GM12891 (cell line): ENCODE data around the gene GRAMD2A.
"Not testable (repeated sequence)": the region's sequence is repeated elsewhere in the genome, so short reads cannot be mapped to it uniquely, and the experiment has no call there.

Experiments
- DNase-seq: peaks from one replicate; pipeline ENCODE4 v3.0.0; 2011; ENCODE audit warnings: low spot score; ENCODE audit not compliant: insufficient read length
- FAIRE-seq: peaks from 2 replicates; lab custom pipeline; 2011; peaks lifted over from hg19 to GRCh38; lab: Jason Lieb, UNC
- PAX5 ChIP-seq: IDR thresholded peaks from 2 replicates; pipeline ENCODE4 v1.6.1; 2011; ENCODE audit warnings: low read length, moderate library complexity, mild to moderate bottlenecking; ENCODE audit not compliant: insufficient read depth, severe bottlenecking
- POLR2A ChIP-seq: IDR thresholded peaks from 2 replicates; pipeline ENCODE4 v1.6.1; 2011; ENCODE audit warnings: low read depth, low read length, control low read depth
- POLR2AphosphoS5 ChIP-seq: IDR thresholded peaks from 2 replicates; pipeline ENCODE4 v1.6.1; 2011; ENCODE audit warnings: low read depth, low read length, control low read depth
- POU2F2 ChIP-seq: IDR thresholded peaks from 2 replicates; pipeline ENCODE4 v1.6.1; 2011; ENCODE audit warnings: low read depth, mild to moderate bottlenecking, control low read depth, low read length, moderate library complexity
- SPI1 ChIP-seq: IDR thresholded peaks from 2 replicates; pipeline ENCODE4 v1.6.1; 2011; ENCODE audit warnings: low read depth, low read length, control low read depth
- TAF1 ChIP-seq: IDR thresholded peaks from 2 replicates; pipeline ENCODE4 v1.6.1; 2011; ENCODE audit warnings: low read depth, low read length, control low read depth

The GRAMD2A gene

GRCh38 chr15:72180761-72181324, 16.7 kb downstream of the GRAMD2A start:
- no peak for DNase-seq

DNA sequence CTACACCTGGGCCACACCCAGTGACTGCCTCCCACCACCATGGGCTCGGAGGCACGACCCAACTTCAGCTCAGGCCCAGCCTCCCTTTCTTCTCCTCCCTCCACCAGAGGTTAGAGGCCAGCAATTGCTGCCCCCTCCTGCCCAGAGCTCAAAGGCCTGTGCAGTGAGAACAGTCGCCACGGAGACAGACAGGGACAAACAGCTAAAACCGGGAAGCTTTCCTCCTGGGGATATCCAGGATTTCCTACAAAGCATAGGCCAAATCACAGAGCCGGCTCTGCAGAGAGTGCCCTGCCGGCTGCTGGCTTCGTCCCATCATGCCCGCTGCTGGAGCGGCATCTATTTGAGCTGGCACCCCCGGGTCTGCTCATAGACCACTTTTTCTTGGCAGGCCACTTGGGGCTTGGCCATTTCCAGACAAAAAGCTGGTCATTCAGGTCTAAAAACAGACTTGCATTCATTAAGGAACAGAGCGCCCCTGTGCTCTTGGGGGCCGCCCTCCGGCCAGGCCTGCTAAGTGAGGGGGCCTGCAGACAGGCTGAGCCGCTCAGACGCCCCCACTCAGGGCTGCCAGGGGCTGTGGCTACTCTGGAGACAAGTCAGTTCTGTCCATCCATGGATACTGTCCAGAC, 17.5 kb downstream of the GRAMD2A start:
- TF ChIP-seq POLR2AphosphoS5 (no peak), PAX5 (no peak), TAF1 (no peak), POLR2A (no peak)
- no peak for FAIRE-seq
- DNase-seq, result no peak

More at GRCh38 chr15:72180761-72181324, 16.7 kb downstream of the GRAMD2A start:
- TF ChIP-seq PAX5 (no peak), TAF1 (no peak), POLR2AphosphoS5 (no peak), POLR2A (no peak)
- FAIRE-seq, result no peak

DNA sequence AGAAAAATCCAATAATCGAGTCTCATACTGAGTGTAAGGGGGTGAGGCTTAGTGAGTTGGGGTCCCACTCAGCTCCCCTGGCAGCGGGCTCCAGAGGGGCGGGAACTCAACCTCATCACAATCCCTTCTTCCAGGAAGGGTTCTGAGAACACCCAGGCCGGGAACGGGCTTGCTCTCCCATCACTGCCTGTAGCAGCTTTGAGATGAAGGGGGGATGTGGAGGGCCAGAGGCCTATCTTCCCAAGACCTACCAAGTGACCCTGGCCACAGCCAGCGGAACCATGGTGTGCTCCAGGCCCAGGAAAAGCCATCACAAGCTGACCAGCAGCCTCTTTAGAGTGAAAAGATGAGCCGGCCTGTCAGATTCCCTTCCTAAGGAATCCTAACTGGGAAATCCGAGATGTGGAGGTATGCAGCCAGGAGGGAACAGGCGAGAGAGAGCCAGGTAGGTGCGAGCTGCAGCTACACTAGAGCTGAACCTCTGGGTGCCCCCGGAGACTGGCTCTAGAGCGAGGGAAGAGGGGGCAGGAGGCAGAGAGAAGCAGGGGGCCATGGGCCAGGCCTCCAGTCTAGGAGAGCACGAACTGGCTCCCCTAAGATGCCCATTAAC, 18.5 kb downstream of the GRAMD2A start:
- DNase-seq, result no peak
- FAIRE-seq, result no peak
- TF ChIP-seq POU2F2 (no peak), TAF1 (no peak), POLR2A (no peak), POLR2AphosphoS5 (no peak), PAX5 (no peak), SPI1 (no peak)

DNA sequence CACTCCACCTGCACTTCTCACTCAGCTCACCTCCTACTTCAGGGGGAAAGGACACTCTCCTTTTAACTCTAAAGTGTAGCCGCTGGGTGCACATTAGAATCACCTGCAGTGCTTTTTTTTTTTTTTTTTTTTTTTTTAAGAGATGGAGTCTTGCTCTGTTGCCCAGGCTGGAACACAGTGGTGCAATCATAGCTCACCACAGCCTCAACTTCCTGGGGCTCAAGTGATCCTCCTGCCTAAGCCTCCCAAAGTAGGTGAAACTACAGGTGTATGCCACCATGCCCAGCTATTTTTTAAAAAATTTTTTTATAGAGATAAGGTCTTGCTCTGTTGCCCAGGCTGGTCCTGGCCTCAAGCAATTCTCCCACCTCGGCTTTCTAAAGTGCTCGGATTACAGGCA, 20.8 kb downstream of the GRAMD2A start:
- TF ChIP-seq TAF1 (no peak), PAX5 (no peak), SPI1 (no peak)
- FAIRE-seq (no peak), DNase-seq (no peak)

DNA sequence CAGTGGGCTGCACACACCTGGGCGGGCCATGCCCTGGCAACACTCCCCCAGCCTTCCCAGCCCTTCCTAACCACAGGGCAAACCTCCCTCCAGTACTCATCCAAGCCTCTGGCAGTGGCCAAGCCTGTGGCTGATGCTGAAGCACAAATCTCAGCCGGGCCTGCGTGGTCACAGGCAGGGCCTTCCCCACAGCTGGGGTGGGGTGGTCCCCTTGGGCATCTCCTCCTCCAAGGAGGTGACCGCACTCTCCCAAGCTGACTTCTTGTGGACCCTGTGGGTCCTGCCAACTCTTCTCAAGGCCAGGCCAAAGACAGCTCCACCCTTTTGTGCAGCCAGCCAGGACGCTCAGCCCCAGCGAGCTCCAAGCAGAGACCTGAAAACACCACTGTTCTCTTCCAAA, 21.4 kb downstream of the GRAMD2A start:
- DNase-seq (no peak), FAIRE-seq (no peak)
- TF ChIP-seq PAX5, result no peak

DNA sequence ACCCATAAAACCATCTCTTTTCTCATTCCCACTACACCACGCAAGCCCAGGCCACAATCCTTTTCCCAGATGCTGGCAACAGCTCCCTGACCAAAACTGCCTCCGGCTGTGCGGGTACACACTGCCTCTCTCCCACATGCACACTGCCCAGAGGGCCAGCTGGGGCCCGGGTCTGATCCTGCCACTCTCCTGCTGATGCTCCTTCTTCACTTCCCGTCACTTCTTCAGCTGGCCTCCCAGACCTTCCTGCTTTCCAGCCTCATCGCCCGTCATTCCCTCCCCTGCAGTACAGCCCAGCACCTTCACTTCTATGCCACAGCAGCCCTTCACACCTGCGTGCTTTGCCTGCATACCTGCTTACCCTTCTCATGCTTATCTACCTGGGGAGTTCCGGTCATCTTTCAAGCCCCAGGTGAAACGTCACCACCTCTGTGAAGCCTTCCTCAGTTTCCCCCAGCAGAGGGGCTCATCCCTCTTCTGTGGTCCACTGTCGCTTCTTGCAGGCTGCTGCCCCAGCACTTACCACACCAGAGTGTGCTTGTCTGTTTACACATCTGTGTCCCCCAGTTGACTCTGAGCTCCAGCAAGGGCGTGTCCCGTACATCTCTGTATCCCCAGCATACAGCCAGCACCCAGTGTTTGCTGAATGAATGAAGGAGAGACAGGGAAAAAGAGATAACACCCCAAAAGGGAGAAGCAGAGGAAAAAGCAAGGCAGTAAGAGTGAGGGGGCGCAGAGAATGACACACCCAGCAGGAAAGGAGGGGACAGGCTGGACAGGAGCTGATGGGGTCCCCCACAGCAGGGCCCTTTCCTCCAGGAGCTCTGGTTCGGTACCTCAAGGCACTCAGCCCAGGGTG, 22.2 kb downstream of the GRAMD2A start:
- TF ChIP-seq TAF1, result no peak
- no peak for TF ChIP-seq SPI1
- TF ChIP-seq POLR2A, result no peak
- TF ChIP-seq POLR2AphosphoS5, result no peak
- no peak for TF ChIP-seq PAX5
- no peak for TF ChIP-seq POU2F2
- FAIRE-seq (no peak), DNase-seq (no peak)

GRCh38 chr15:72174551-72175165, 22.9 kb downstream of the GRAMD2A start:
- DNase-seq (no peak), FAIRE-seq (no peak)
- TF ChIP-seq PAX5 (no peak), SPI1 (0 out of 2 replicates have a peak, but pooled peaks have one; percentile 21)

DNA sequence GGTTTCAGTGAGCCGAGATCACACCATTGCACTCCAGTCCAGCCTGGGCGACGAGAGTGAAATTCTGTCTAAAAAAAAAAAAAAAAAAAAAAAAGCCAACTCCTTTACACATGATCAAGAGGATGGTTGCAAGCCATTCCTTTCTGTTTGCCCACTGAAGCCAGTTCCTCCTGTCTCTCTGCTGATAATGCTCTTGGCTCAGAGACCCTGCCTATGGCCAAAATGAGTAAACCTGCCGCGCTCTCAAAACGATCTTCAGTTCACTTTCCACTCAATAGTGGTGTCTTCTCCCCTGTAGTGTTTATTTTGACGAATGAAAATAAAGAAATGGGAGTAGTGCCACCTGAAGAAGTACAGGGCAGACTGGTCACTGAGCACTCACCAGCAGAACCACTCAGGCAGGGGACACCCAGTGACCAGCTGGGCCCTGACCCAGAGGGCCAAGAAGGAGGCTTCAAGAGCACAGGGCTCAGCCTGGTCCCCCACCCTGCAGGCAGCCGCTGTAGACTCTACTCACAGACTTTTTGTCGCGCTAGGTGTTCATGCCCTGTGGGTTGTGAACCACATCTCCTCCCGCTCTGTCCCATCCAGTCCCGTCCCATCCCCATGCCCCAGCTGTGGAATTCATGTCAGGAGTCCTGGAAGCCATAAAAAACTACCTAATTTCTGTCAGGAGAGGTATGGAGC, 23.6 kb downstream of the GRAMD2A start:
- no peak for TF ChIP-seq POU2F2
- TF ChIP-seq TAF1, result no peak
- TF ChIP-seq SPI1, result no peak
- TF ChIP-seq POLR2AphosphoS5, result no peak
- no peak for TF ChIP-seq POLR2A
- no peak for TF ChIP-seq PAX5
- no peak for FAIRE-seq

GRCh38 chr15:72173401-72173800, 24.2 kb downstream of the GRAMD2A start:
- TF ChIP-seq POLR2A (no peak), POU2F2 (no peak), PAX5 (no peak), SPI1 (no peak), POLR2AphosphoS5 (no peak)
- DNase-seq (no peak), FAIRE-seq (no peak)

More for the DNA sequence above, 23.6 kb downstream of the GRAMD2A start:
- no peak for DNase-seq

- TF ChIP-seq POLR2AphosphoS5 (no peak), POU2F2 (no peak), TAF1 (no peak), PAX5 (no peak), POLR2A (no peak), SPI1 (no peak)
- FAIRE-seq, result no peak
- DNase-seq, result no peak
Measured at GRCh38 chr15:72172796-72173195, 24.8 kb downstream of the GRAMD2A start.

- not testable (repeated sequence) for FAIRE-seq
Measured at GRCh38 chr15:72171978-72172377, 25.6 kb downstream of the GRAMD2A start.

More at GRCh38 chr15:72171978-72172377, 25.6 kb downstream of the GRAMD2A start:
- not testable (repeated sequence) for DNase-seq
